ENCODE data around the gene ST6GALNAC3. TPM values are rescaled to one million over a fixed set of nuclear protein-coding genes. Genes with fewer than 3 reads are reported as not detected.

The ST6GALNAC3 gene
- total and polyA plus RNA-seq, 3 donors from 2014 or later = 0.46 to 0.87 (median 0.74) TPM

DNA sequence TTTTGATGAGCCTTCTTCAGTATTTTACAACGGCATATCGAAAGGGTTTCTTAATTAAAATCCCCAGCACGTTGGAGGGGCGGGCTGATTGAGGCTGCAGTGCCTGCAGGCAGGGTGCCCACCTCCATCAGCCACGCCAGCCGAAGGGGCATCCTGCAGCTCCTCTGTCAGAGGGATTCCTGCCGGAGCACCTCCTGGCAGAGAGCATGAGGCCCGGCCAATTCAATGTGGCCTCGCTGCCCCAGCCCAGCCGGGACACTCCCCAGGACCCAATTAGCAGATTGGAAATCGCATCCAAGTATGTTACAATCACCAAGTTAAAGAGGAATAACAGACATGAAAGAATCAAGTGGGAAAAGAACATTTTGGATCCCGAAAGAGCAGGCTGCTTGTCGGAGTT, 216.6 kb downstream of the ST6GALNAC3 start:
- H3K4me3 ChIP-seq = no peak overlapping the region
- TF ChIP-seq POLR2A (IDR thresholded peaks at IDR 0.05) = no peak
- TF ChIP-seq CTCF (IDR thresholded peaks at IDR 0.05) = no peak
- intact Hi-C loops (cut with DNase I; ENCODE audit: low total_unique reads) = no loop called here
- H3K4me1 ChIP-seq = no peaks in the 10 kb centered on the region
- no peak overlapping the region for H3K27ac ChIP-seq
- no peaks in the 10 kb centered on the region for H3K9me3 ChIP-seq
- no peaks in the 10 kb centered on the region for H3K36me3 ChIP-seq (ENCODE audit: low read depth, missing control alignments)
- H3K27me3 ChIP-seq = no peaks in the 10 kb centered on the region
- DNase-seq = no peak
- 38 to 46% methylated on average over 13 of the region's 13 CpGs for WGBS, 2 donors

- DNase-seq = no peak
- H3K27me3 ChIP-seq = no peaks in the 10 kb centered on the region
- H3K4me1 ChIP-seq = no peaks in the 10 kb centered on the region
- no peak overlapping the region for H3K4me3 ChIP-seq
- intact Hi-C loops (cut with DNase I; ENCODE audit: low total_unique reads) = no loop called here
- H3K9me3 ChIP-seq = no peaks in the 10 kb centered on the region
- no peaks in the 10 kb centered on the region for H3K36me3 ChIP-seq (ENCODE audit: low read depth, missing control alignments)
- TF ChIP-seq CTCF (IDR thresholded peaks at IDR 0.05) (no peak), POLR2A (IDR thresholded peaks at IDR 0.05) (no peak)
- no peak overlapping the region for H3K27ac ChIP-seq
- WGBS, 2 donors = 55 to 65% methylated on average over 1 of the region's 1 CpG
Observed at GRCh38 chr1:76291737-76292136, 217.2 kb downstream of the ST6GALNAC3 start.

GRCh38 chr1:76292418-76293184, 218.1 kb downstream of the ST6GALNAC3 start:
- H3K27me3 ChIP-seq = no peaks in the 10 kb centered on the region
- H3K4me1 ChIP-seq = no peaks in the 10 kb centered on the region
- H3K9me3 ChIP-seq = no peaks in the 10 kb centered on the region
- intact Hi-C loops (cut with DNase I; ENCODE audit: low total_unique reads) = no loop called here
- TF ChIP-seq CTCF (IDR thresholded peaks at IDR 0.05) = no peak
- no peak for TF ChIP-seq POLR2A (IDR thresholded peaks at IDR 0.05)
- no peaks in the 10 kb centered on the region for H3K36me3 ChIP-seq (ENCODE audit: low read depth, missing control alignments)
- 89 to 94% methylated on average over 2 of the region's 2 CpGs for WGBS, 2 donors
- no peak overlapping the region for H3K27ac ChIP-seq
- no peak for DNase-seq
- no peak overlapping the region for H3K4me3 ChIP-seq

GRCh38 chr1:76293831-76294230, 219.3 kb downstream of the ST6GALNAC3 start:
- Histone ChIP-seq H3K4me3 (no peak overlapping the region), H3K9me3 (no peaks in the 10 kb centered on the region), H3K27ac (no peak overlapping the region), H3K27me3 (no peaks in the 10 kb centered on the region), H3K36me3 (ENCODE audit: low read depth, missing control alignments) (no peaks in the 10 kb centered on the region), H3K4me1 (no peaks in the 10 kb centered on the region)
- DNase-seq = no peak
- intact Hi-C loops (cut with DNase I; ENCODE audit: low total_unique reads) = no loop called here
- TF ChIP-seq CTCF (IDR thresholded peaks at IDR 0.05) = no peak
- WGBS, 2 donors = 77 to 83% methylated on average over 4 of the region's 4 CpGs

Data from testis (tissue), 3 donors.